SK-N-SH (cell line): ENCODE data around the gene CFDP1.

Experiments used
- ELF1 ChIP-seq: IDR thresholded peaks from 2 replicates; pipeline ENCODE4 v1.4.0; 2012
- TF ChIP-seq, protein P1 (sequence below): fragments of 200-600 bp; sonication (generic); IDR thresholded peaks from 2 replicates; pipeline ENCODE4 v1.6.1; 2017; ENCODE audit warnings: antibody characterized with exemption, mild to moderate bottlenecking, moderate library complexity

DNA sequence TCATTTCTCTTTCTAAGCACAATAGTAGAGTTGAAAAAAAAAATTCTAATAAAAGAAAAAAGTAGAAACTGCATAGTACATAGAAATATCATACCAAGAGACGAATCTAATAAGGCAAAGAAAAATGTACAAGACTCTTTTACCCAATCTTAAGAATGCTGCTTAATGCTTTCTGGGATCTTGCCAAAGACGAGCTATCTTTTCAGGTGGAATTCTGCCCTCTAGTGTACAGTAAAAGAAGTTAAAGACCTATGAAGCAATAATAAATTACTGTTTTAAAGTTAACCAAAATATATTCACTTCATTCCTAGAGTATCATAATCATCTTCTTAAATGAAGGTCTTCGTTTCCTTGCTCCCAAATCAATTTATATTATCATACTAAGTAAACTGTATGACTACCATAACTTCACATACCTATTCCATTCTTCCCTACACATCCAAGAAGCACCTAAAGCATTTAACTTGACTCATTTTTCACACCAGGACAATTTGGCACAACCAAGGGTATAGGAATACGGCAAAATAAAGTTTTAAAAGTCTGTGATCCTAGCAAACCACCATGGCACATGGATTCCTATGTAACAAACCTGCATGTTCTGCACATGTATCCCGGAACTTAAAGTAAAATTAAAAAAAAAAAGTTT, 47.7 kb downstream of the CFDP1 start:
- TF ChIP-seq, protein P1, sequence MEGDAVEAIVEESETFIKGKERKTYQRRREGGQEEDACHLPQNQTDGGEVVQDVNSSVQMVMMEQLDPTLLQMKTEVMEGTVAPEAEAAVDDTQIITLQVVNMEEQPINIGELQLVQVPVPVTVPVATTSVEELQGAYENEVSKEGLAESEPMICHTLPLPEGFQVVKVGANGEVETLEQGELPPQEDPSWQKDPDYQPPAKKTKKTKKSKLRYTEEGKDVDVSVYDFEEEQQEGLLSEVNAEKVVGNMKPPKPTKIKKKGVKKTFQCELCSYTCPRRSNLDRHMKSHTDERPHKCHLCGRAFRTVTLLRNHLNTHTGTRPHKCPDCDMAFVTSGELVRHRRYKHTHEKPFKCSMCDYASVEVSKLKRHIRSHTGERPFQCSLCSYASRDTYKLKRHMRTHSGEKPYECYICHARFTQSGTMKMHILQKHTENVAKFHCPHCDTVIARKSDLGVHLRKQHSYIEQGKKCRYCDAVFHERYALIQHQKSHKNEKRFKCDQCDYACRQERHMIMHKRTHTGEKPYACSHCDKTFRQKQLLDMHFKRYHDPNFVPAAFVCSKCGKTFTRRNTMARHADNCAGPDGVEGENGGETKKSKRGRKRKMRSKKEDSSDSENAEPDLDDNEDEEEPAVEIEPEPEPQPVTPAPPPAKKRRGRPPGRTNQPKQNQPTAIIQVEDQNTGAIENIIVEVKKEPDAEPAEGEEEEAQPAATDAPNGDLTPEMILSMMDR: peak; percentile 76
- no peak for TF ChIP-seq ELF1
